Measurements from ENCODE around the gene ZGRF1.

- TF ChIP-seq CTCF (IDR thresholded peaks at IDR 0.05) (no peak), POLR2A (IDR thresholded peaks at IDR 0.05; ENCODE audit: low read depth) (no peak), EP300 (IDR thresholded peaks at IDR 0.05) (no peak), POLR2AphosphoS5 (IDR thresholded peaks at IDR 0.05) (no peak)
Measured at GRCh38 chr4:112550728-112551127, 86.0 kb downstream of the ZGRF1 start.
